Germinal center (tissue), 1 donor: ENCODE measurements around the gene CHCHD1.
"Not testable (repeated sequence)": the region's sequence is repeated elsewhere in the genome, so short reads cannot be mapped to it uniquely, and the experiment has no call there.

Experiments
- DNase-seq: peaks from one replicate; pipeline ENCODE4 v3.0.0; 2012; ENCODE audit warnings: mixed read lengths, low spot score

Gene CHCHD1

GRCh38 chr10:73769396-73769795 lies 12.5 kb upstream of the CHCHD1 start:
- no peak for DNase-seq

GRCh38 chr10:73771722-73772280 lies 10.0 kb upstream of the CHCHD1 start:
- DNase-seq: peak; percentile 86

GRCh38 chr10:73772281-73773151 lies 9.3 kb upstream of the CHCHD1 start:
- peak; percentile 80 for DNase-seq

GRCh38 chr10:73773152-73773879 lies 8.5 kb upstream of the CHCHD1 start:
- DNase-seq: no peak

GRCh38 chr10:73774637-73775036 lies 7.2 kb upstream of the CHCHD1 start:
- DNase-seq: no peak

GRCh38 chr10:73779018-73779417 lies 2.8 kb upstream of the CHCHD1 start:
- DNase-seq: no peak

GRCh38 chr10:73779539-73780197 lies 2.2 kb upstream of the CHCHD1 start:
- DNase-seq: no peak

GRCh38 chr10:73780301-73780700 lies 1.5 kb upstream of the CHCHD1 start:
- no peak for DNase-seq

- DNase-seq: no peak
These were observed 882 bp upstream of the CHCHD1 start for GRCh38 chr10:73780966-73781365.

- no peak for DNase-seq
These were observed 335 bp upstream of the CHCHD1 start for GRCh38 chr10:73781548-73781878.

GRCh38 chr10:73782749-73783085 lies 869 bp downstream of the CHCHD1 start:
- no peak for DNase-seq

- peak; percentile 93 for DNase-seq
These were observed 3.4 kb downstream of the CHCHD1 start, which contains the start of gene ZSWIM8 for GRCh38 chr10:73785211-73785720. Gene ZSWIM8, plus strand, starts transcription at chr10:73785606. Its CDS starts 273 bp downstream, at chr10:73785879.

GRCh38 chr10:73785721-73786511 lies 4.1 kb downstream of the CHCHD1 start:
- peak; percentile 43 for DNase-seq

- DNase-seq: no peak
These were observed 4.7 kb downstream of the CHCHD1 start for GRCh38 chr10:73786512-73786885.

GRCh38 chr10:73787031-73787800 lies 5.4 kb downstream of the CHCHD1 start:
- not testable (repeated sequence) for DNase-seq

GRCh38 chr10:73788864-73789658 lies 7.2 kb downstream of the CHCHD1 start:
- DNase-seq: no peak

GRCh38 chr10:73789659-73790055 lies 7.8 kb downstream of the CHCHD1 start:
- DNase-seq: no peak

- no peak for DNase-seq
These were observed 9.2 kb downstream of the CHCHD1 start for GRCh38 chr10:73790886-73791625.

- DNase-seq: no peak
These were observed 10.1 kb downstream of the CHCHD1 start for GRCh38 chr10:73791871-73792400.
